PC-9 (cell line): ENCODE results near the gene NUP107. TPM values are rescaled to one million over a fixed set of nuclear protein-coding genes. Genes with fewer than 3 reads are reported as not detected.
A peak's percentile ranks its signal among the peaks of the same experiment; 100 is the strongest.
"Not testable (repeated sequence)": the region's sequence is repeated elsewhere in the genome, so short reads cannot be mapped to it uniquely, and the experiment has no call there.

Experiments used
- BruUV-seq: library from RNA; stranded (reverse); fragments of 400-500 nt; replicated peaks from 2 replicates; lab custom pipeline; 2021; lab: Mats Ljungman, UMichigan
- CTCF ChIA-PET: fragments of 300-600 bp; sonication (Branson Sonifier 250); formaldehyde crosslinking; loops from one replicate; lab custom pipeline; 2022; ENCODE audit warnings: antibody characterized with exemption; lab: Charles Lee
- POLR2A ChIA-PET: fragments of 300-600 bp; sonication (Branson Sonifier 250); formaldehyde crosslinking; loops from one replicate; lab custom pipeline; 2022; ENCODE audit warnings: antibody characterized with exemption; ENCODE audit not compliant: unreplicated experiment; lab: Charles Lee
- DNase-seq, 2 experiments: peaks; one replicate each; pipeline versions ENCODE4 v3.0.0 to v3.0.0-alpha.2; 2015 to 2022; ENCODE audit warnings: mixed read lengths in 1 of 2
- H2AFZ ChIP-seq: fragments of 200-600 bp; sonication (generic); 2 replicates; pipeline ENCODE4 v1.8.1; 2017; ENCODE audit warnings: antibody characterized with exemption
- H3F3A ChIP-seq: fragments of 200-600 bp; sonication (generic); 2 replicates; pipeline ENCODE4 v1.8.1; 2017; ENCODE audit warnings: antibody characterized with exemption, mild to moderate bottlenecking, low read depth; ENCODE audit not compliant: insufficient read depth
- H3K27ac ChIP-seq: fragments of 200-600 bp; sonication (generic); 2 replicates; pipeline ENCODE4 v1.6.1; 2016; ENCODE audit warnings: mixed run types
- H3K27me3 ChIP-seq: fragments of 200-600 bp; sonication (generic); 2 replicates; pipeline ENCODE4 v1.6.1; 2016; ENCODE audit warnings: low read depth, mixed run types; ENCODE audit not compliant: insufficient read depth
- H3K36me3 ChIP-seq: fragments of 200-600 bp; sonication (generic); 2 replicates; pipeline ENCODE4 v1.6.1; 2016; ENCODE audit warnings: low read depth, mixed run types
- H3K4me1 ChIP-seq: fragments of 200-600 bp; sonication (generic); replicated peaks from 2 replicates; pipeline ENCODE4 v1.6.1; 2016; ENCODE audit warnings: mixed run types; ENCODE audit not compliant: insufficient read depth
- H3K4me2 ChIP-seq: fragments of 200-600 bp; sonication (generic); 2 replicates; pipeline ENCODE4 v1.6.1; 2017; ENCODE audit warnings: mixed run types
- H3K4me3 ChIP-seq: fragments of 200-600 bp; sonication (generic); 2 replicates; pipeline ENCODE4 v1.6.1; 2016; ENCODE audit warnings: mixed run types
- H3K79me2 ChIP-seq: fragments of 200-600 bp; sonication (generic); 2 replicates; pipeline ENCODE4 v1.6.1; 2017; ENCODE audit warnings: low read depth, mixed run types
- H3K9me2 ChIP-seq: fragments of 200-600 bp; sonication (generic); 2 replicates; pipeline ENCODE4 v1.8.1; 2017; ENCODE audit warnings: mild to moderate bottlenecking; ENCODE audit not compliant: insufficient read depth
- H3K9me3 ChIP-seq: fragments of 200-600 bp; sonication (generic); 2 replicates; pipeline ENCODE4 v1.8.1; 2016; ENCODE audit warnings: low read depth; ENCODE audit not compliant: insufficient read depth
- H4K20me1 ChIP-seq: fragments of 200-600 bp; sonication (generic); 2 replicates; pipeline ENCODE4 v1.8.1; 2017; ENCODE audit not compliant: insufficient read depth
- CTCF ChIP-seq: fragments of 200-600 bp; sonication (generic); conservative IDR thresholded peaks from 2 replicates; pipeline ENCODE4 v1.6.1; 2017; ENCODE audit warnings: mixed run types, antibody characterized with exemption, mild to moderate bottlenecking, moderate library complexity
- EZH2 ChIP-seq: fragments of 200-600 bp; sonication (generic); IDR thresholded peaks from 2 replicates; pipeline ENCODE4 v1.8.0; 2017; ENCODE audit warnings: antibody characterized with exemption, low read depth
- intact Hi-C: fragments of 100-400 bp; cut with micrococcal nuclease; formaldehyde crosslinking; loops from one replicate; pipeline ENCODE4 v1.10.0; 2022; ENCODE audit not compliant: unreplicated experiment
- total RNA-seq: library from RNA; stranded (reverse); gene quantifications from 2 replicates; pipeline ENCODE4 v1.2.3, GENCODE V29; 2021

Gene NUP107
- total RNA-seq, 1 experiment from 2014 or later = 84.9 TPM

- ChIA-PET POLR2A (no interaction called here), CTCF (interaction anchor here (0.5 kb wide), 1 partner anchor 678 kb away, joined by 3 read pairs; no protein-coding TSS in a partner anchor)
- no peak for TF ChIP-seq CTCF
- no peak for TF ChIP-seq EZH2
- intact Hi-C loops = no loop called here
- Histone ChIP-seq H2AFZ (no peak overlapping the region), H3K9me3 (no peaks in the 10 kb centered on the region), H3K79me2 (no peaks in the 10 kb centered on the region), H3F3A (peaks cover 3% of the 10 kb centered on the region; the same call in 1 of the 2 replicates), H3K27me3 (no peaks in the 10 kb centered on the region), H3K4me2 (no peak overlapping the region), H3K36me3 (no peaks in the 10 kb centered on the region), H3K27ac (0 out of 2 replicates have a peak overlapping the region, but pooled peaks have one; percentile 21), H3K9me2 (no peaks in the 10 kb centered on the region), H3K4me1 (peaks cover 14% of the 10 kb centered on the region), H4K20me1 (no peaks in the 10 kb centered on the region), H3K4me3 (no peak overlapping the region)
- no peak for DNase-seq
- BruUV-seq = no TSS peak
Observed at GRCh38 chr12:68675101-68675842, 11.5 kb upstream of the NUP107 start.

- intact Hi-C loops, H3K27me3 ChIP-seq, H3K79me2 ChIP-seq, H3K9me2 ChIP-seq, H3K36me3 ChIP-seq, BruUV-seq, H2AFZ ChIP-seq, DNase-seq, H3F3A ChIP-seq, H4K20me1 ChIP-seq, H3K9me3 ChIP-seq: not testable (repeated sequence)
- peak overlapping the region; percentile 60; the same call in 1 of the 2 replicates for H3K4me2 ChIP-seq
- ChIA-PET POLR2A (interaction anchor here (0.9 kb wide), 1 partner anchor 66 kb away, joined by 23 read pairs; the partner anchor contains the start of gene RAP1B), CTCF (interaction anchor here (0.7 kb wide), 1 partner anchor 17 kb away, joined by 9 read pairs; no protein-coding TSS in a partner anchor)
- H3K27ac ChIP-seq = peak overlapping the region; percentile 41; the same call in 1 of the 2 replicates
- H3K4me3 ChIP-seq = peak overlapping the region; percentile 31; the same call in 1 of the 2 replicates
- H3K4me1 ChIP-seq = peaks cover 14% of the 10 kb centered on the region
Observed at GRCh38 chr12:68676854-68677253, 9.9 kb upstream of the NUP107 start.

- peak overlapping the region; percentile 87 for H3K27ac ChIP-seq
- peaks cover 4% of the 10 kb centered on the region for H3F3A ChIP-seq
- TF ChIP-seq CTCF (no peak), EZH2 (no peak)
- peak overlapping the region; percentile 97 for H3K4me3 ChIP-seq
- H3K4me2 ChIP-seq = peak overlapping the region; percentile 80
- H3K9me2 ChIP-seq = no peaks in the 10 kb centered on the region
- H3K36me3 ChIP-seq = peaks cover 8% of the 10 kb centered on the region
- H3K79me2 ChIP-seq = peaks cover 34% of the 10 kb centered on the region
- CTCF ChIA-PET = no interaction called here
- no peaks in the 10 kb centered on the region for H3K9me3 ChIP-seq
- intact Hi-C loops = loop anchor here (2.0 to 10.0 kb wide), 5 partner anchors 75 to 464 kb away; partner anchors contain the start of genes MDM1, MDM2 and RAP1B
- POLR2A ChIA-PET = interaction anchor here (0.6 kb wide), 1 partner anchor 121 kb away, joined by 3 read pairs; no protein-coding TSS in a partner anchor
- peaks cover 24% of the 10 kb centered on the region for H3K4me1 ChIP-seq
- BruUV-seq = TSS peak; percentile 73
- peak overlapping the region; percentile 89 for H2AFZ ChIP-seq
- no peaks in the 10 kb centered on the region for H3K27me3 ChIP-seq
- no peak for DNase-seq
- H4K20me1 ChIP-seq = peaks cover 6% of the 10 kb centered on the region; the same call in 1 of the 2 replicates
Observed at GRCh38 chr12:68686262-68686594, 550 bp upstream of the NUP107 start.
